OCI-LY3 (cell line): ENCODE results near the gene MPC1.

ENCODE experiments used
- CTCF ChIP-seq: fragments of 200-600, 300-600 bp; sonication (generic); IDR thresholded peaks from 2 replicates; pipeline ENCODE4 v1.5.1; 2014; ENCODE audit warnings: antibody characterized with exemption, low read length, low read depth
- EZH2phosphoT487 ChIP-seq: fragments of 200-600 bp; shearing (Covaris generic); IDR thresholded peaks from 2 replicates; pipeline ENCODE4 v1.6.1; 2018; ENCODE audit warnings: antibody characterized with exemption, mixed run types, low read depth

GRCh38 chr6:166424431-166424830 is 41.7 kb upstream of the MPC1 start:
- TF ChIP-seq CTCF (no peak), EZH2phosphoT487 (no peak)
